Stomach smooth muscle (tissue), 2 donors: Measurements from ENCODE around the gene FAT1.

Experiments used
- H3K27ac ChIP-seq: one replicate; pipeline ENCODE4 v1.7.0; 2013; ENCODE audit warnings: mild to moderate bottlenecking, low read length, inconsistent platforms
- H3K27me3 ChIP-seq, 2 donors: one replicate each; pipeline ENCODE4 v1.7.0; 2013; ENCODE audit warnings: low read length in 2 of 2; ENCODE audit not compliant: insufficient read depth in 2 of 2, control insufficient read depth in 1 of 2
- H3K36me3 ChIP-seq, 2 donors: one replicate each; pipeline ENCODE4 v1.7.0; 2013; ENCODE audit warnings: low read length in 2 of 2; ENCODE audit not compliant: control insufficient read depth in 2 of 2, insufficient read depth in 2 of 2
- H3K4me1 ChIP-seq: one replicate; pipeline ENCODE4 v1.7.0; 2013; ENCODE audit warnings: low read length; ENCODE audit not compliant: control insufficient read depth, insufficient read depth
- H3K4me3 ChIP-seq, 2 donors: one replicate each; pipeline ENCODE4 v1.7.0; 2013; ENCODE audit warnings: low read length in 2 of 2
- H3K9ac ChIP-seq, 2 donors: one replicate each; pipeline ENCODE4 v1.7.0; 2013; ENCODE audit warnings: low read length in 2 of 2, mild to moderate bottlenecking in 1 of 2
- H3K9me3 ChIP-seq, 2 donors: one replicate each; pipeline ENCODE4 v1.7.0; 2013; ENCODE audit warnings: low read length in 2 of 2; ENCODE audit not compliant: control insufficient read depth in 2 of 2
- donor health status: healthy.
- donor health status: Pancreatic carcinoma.

FAT1 gene

DNA sequence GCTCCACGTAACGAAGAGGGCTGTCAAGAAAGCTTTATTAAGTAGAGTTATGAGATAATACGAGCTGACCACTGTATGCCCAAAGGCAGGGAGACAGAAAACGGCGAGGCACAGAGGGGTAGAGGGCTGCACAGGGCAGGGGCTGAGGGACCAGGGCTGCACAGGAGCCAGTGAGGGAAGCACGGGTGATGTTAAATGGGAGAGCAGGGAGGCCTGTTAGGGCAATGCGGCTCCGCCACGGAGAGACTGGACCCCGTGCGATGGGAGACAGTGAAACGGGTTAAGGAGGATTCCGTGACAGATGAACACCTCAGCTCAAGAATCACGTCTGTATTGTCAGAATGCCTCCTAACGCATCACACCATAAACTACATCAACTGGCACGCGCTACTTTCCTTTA lies 25.1 kb downstream of the FAT1 start:
- Histone ChIP-seq H3K27me3 (no peaks in the 10 kb centered on the region), H3K9ac (no peak overlapping the region), H3K9me3 (no peaks in the 10 kb centered on the region)

GRCh38 chr4:186698028-186698427 lies 25.6 kb downstream of the FAT1 start:
- H3K4me1 ChIP-seq, result peaks cover 38% of the 10 kb centered on the region

More for the DNA sequence above, 25.1 kb downstream of the FAT1 start:
- Histone ChIP-seq H3K4me1 (peaks cover 33% of the 10 kb centered on the region), H3K27ac (no peak overlapping the region), H3K4me3 (no peak overlapping the region), H3K36me3 (no peaks in the 10 kb centered on the region)

GRCh38 chr4:186695392-186695791 lies 28.3 kb downstream of the FAT1 start:
- H3K9me3 ChIP-seq, result no peaks in the 10 kb centered on the region
- H3K9ac ChIP-seq, result no peak overlapping the region
- H3K4me3 ChIP-seq, result no peak overlapping the region
- H3K36me3 ChIP-seq, result no peaks in the 10 kb centered on the region
- H3K27ac ChIP-seq, result no peak overlapping the region
- peaks cover 14% of the 10 kb centered on the region for H3K4me1 ChIP-seq
- no peaks in the 10 kb centered on the region for H3K27me3 ChIP-seq

More at GRCh38 chr4:186698028-186698427, 25.6 kb downstream of the FAT1 start:
- no peaks in the 10 kb centered on the region for H3K27me3 ChIP-seq
- no peak overlapping the region for H3K9ac ChIP-seq
- H3K4me3 ChIP-seq, result no peak overlapping the region
- no peaks in the 10 kb centered on the region for H3K36me3 ChIP-seq
- H3K9me3 ChIP-seq, result no peaks in the 10 kb centered on the region
- no peak overlapping the region for H3K27ac ChIP-seq

DNA sequence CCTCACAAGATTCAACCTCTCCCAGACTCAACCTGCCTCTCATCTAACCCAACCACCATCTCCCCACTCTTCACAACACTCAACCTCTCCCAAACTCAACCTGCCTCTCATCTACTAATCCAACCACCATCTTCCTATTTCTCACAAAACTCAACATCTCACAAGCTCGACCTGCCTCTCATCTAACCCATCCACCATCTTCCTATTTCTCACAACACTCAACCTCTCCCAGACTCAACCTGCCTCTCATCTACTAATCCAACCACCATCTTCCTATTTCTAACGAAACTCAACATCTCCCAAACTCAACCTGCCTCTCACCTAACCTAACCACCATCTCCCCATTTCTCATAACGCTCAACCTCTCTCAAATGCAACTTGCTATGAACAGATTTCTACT lies 29.8 kb downstream of the FAT1 start:
- Histone ChIP-seq H3K9ac (no peak overlapping the region), H3K9me3 (no peaks in the 10 kb centered on the region), H3K4me3 (no peak overlapping the region), H3K4me1 (peaks cover 10% of the 10 kb centered on the region), H3K36me3 (no peaks in the 10 kb centered on the region), H3K27ac (peak overlapping the region; percentile 41), H3K27me3 (no peaks in the 10 kb centered on the region)

- no peak overlapping the region for H3K4me3 ChIP-seq
- peaks cover 10% of the 10 kb centered on the region for H3K4me1 ChIP-seq
- no peaks in the 10 kb centered on the region for H3K36me3 ChIP-seq
- peak overlapping the region in 1 of 2 donors; percentile 19 for H3K9ac ChIP-seq
- H3K27ac ChIP-seq, result peak overlapping the region; percentile 41
- H3K27me3 ChIP-seq, result no peaks in the 10 kb centered on the region
- H3K9me3 ChIP-seq, result no peaks in the 10 kb centered on the region
These were observed 30.4 kb downstream of the FAT1 start for GRCh38 chr4:186693159-186693815.

DNA sequence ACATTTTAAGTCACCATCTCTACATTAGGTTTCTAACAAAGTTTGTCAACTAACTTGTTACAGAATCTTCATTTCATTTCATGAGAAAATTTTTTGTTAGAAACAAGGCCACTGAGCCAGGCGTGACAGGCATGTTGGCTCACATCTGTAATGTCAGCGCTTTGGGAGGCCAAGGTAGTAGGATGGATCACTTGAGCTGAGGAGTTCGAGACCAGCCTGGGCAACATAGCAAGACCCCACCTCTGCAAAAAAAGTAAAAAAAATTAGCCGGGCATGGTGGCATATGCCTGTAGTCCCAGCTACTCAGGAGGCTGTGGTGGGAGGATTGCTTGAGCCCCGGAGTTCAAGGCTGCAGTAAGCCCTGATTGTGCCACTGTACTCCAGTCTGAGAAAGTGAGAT lies 32.3 kb downstream of the FAT1 start:
- Histone ChIP-seq H3K9me3 (no peaks in the 10 kb centered on the region), H3K4me1 (peaks cover 10% of the 10 kb centered on the region), H3K27me3 (no peaks in the 10 kb centered on the region), H3K4me3 (no peak overlapping the region), H3K36me3 (no peaks in the 10 kb centered on the region), H3K9ac (no peak overlapping the region), H3K27ac (no peak overlapping the region)

- peaks cover 8% of the 10 kb centered on the region for H3K4me1 ChIP-seq
- no peaks in the 10 kb centered on the region for H3K36me3 ChIP-seq
- H3K9ac ChIP-seq, result no peak overlapping the region
- no peaks in the 10 kb centered on the region for H3K9me3 ChIP-seq
- no peak overlapping the region for H3K4me3 ChIP-seq
- no peaks in the 10 kb centered on the region for H3K27me3 ChIP-seq
- H3K27ac ChIP-seq, result no peak overlapping the region
These were observed 34.2 kb downstream of the FAT1 start for GRCh38 chr4:186689476-186689875.

GRCh38 chr4:186688150-186688943 lies 35.3 kb downstream of the FAT1 start:
- no peaks in the 10 kb centered on the region for H3K27me3 ChIP-seq
- H3K9ac ChIP-seq, result no peak overlapping the region
- H3K4me3 ChIP-seq, result no peak overlapping the region
- peaks cover 4% of the 10 kb centered on the region for H3K4me1 ChIP-seq
- no peak overlapping the region for H3K27ac ChIP-seq
- H3K36me3 ChIP-seq, result no peaks in the 10 kb centered on the region
- H3K9me3 ChIP-seq, result no peaks in the 10 kb centered on the region

- Histone ChIP-seq H3K27me3 (no peaks in the 10 kb centered on the region), H3K4me1 (no peaks in the 10 kb centered on the region), H3K9ac (no peak overlapping the region), H3K27ac (no peak overlapping the region), H3K9me3 (no peaks in the 10 kb centered on the region), H3K4me3 (no peak overlapping the region), H3K36me3 (no peaks in the 10 kb centered on the region)
These were observed 36.4 kb downstream of the FAT1 start for GRCh38 chr4:186687265-186687664.

- Histone ChIP-seq H3K36me3 (no peaks in the 10 kb centered on the region), H3K27ac (peak overlapping the region; percentile 43), H3K4me1 (no peaks in the 10 kb centered on the region), H3K27me3 (no peaks in the 10 kb centered on the region), H3K9me3 (no peaks in the 10 kb centered on the region), H3K4me3 (peak overlapping the region in 1 of 2 donors; percentile 10), H3K9ac (peak overlapping the region in 1 of 2 donors; percentile 64)
These were observed 37.9 kb downstream of the FAT1 start for GRCh38 chr4:186685767-186686183.

DNA sequence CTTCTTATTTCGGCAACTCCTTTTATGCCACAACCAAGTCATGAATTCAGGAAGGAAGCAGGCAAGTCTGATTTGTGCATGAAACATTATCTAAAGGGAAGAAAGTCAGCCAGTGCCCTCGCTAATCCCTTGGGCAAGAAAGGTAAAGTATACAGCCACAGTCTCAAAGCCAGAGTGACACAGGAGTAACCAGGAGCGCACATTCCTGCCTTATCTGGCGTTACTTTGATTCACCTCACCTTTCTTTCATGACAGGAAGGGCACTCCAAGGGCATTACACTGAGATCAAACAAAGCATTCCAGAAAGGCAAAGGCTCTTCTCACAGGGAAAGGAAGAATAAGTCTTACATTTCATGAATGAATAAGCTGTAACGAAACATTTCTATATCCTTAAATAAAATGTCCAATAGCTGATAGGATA lies 38.8 kb downstream of the FAT1 start:
- H3K27me3 ChIP-seq, result no peaks in the 10 kb centered on the region
- peak overlapping the region in 1 of 2 donors; percentile 64 for H3K9ac ChIP-seq
- H3K27ac ChIP-seq, result peak overlapping the region; percentile 43
- H3K4me1 ChIP-seq, result no peaks in the 10 kb centered on the region
- no peaks in the 10 kb centered on the region for H3K9me3 ChIP-seq
- peak overlapping the region; percentile 20 to 52 for H3K4me3 ChIP-seq
- H3K36me3 ChIP-seq, result no peaks in the 10 kb centered on the region
